GM08714 (cell line): ENCODE measurements around the gene MPPED1.

Experiments
- H3K4me3 ChIP-seq: fragments of 200-500 bp; sonication (Bioruptor generic); 2 replicates; pipeline ENCODE4 v1.5.1; 2014; ENCODE audit warnings: mild to moderate bottlenecking, low read length, inconsistent platforms
- ZNF274 ChIP-seq: IDR thresholded peaks from 2 replicates; pipeline ENCODE4 v1.6.1; 2012; ENCODE audit warnings: mild to moderate bottlenecking, low read depth, low read length

The MPPED1 gene

DNA sequence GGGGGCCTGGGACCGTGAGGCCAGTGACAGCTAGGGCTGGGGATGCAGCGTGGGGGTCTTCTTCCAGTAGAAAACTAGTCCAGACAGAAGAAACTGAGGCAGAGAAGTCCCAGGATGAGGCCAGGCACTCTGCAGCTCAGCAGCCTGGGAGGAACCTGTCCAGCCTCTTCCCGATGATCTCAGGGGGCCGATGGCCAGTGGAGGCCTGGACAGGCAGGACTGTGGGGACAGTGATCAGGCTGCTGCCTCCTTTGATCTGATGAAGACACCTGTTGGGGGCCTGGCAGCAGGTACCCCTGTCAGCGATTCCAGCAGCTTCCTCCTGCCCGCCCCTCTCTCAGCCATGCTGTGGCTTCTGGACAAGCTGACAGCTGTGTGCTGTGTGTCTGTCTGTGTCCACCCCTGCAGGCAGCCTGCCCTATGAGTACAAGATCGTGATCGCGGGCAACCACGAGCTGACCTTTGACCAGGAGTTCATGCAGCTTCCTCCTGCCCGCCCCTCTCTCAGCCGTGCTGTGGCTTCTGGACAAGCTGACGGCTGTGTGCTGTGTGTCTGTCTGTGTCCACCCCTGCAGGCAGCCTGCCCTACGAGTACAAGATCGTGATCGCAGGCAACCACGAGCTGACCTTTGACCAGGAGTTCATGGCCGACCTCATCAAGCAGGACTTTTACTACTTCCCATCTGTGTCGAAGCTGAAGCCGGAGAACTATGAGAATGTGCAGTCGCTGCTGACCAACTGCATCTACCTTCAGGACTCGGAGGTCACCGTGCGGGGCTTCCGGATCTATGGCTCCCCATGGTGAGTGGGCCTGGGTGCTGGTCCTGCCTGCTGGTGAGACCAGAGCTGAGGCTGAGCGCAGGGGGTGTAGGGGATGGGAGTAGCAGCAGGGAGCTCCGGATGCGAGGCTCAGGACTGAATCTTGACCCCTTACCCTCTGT is 62.6 kb downstream of the MPPED1 start:
- no peak for TF ChIP-seq ZNF274
- no peak overlapping the region for H3K4me3 ChIP-seq

DNA sequence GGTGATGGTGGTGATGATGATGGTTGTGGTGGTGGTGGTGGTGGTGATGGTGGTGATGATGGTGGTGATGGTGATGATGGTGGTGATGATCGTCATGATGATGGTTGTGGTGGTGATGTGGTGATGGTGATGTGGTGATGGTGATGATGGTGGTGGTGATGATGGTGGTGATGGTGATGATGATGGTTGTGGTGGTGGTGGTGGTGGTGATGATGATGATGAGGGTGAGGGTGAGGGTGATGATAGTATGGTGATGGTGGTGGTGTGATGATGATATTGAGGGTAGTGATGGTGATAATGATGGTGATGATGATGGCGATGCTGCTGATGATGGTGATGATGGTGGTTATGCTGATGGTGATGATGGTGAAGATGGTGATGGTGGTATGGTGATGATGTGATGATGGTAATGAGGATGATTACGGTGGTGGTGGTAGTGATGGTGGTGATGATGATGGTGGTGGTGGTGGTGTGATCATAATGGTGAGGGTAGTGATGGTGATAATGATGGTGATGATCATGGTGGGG is 63.8 kb downstream of the MPPED1 start:
- no peak for TF ChIP-seq ZNF274
- H3K4me3 ChIP-seq = no peak overlapping the region

DNA sequence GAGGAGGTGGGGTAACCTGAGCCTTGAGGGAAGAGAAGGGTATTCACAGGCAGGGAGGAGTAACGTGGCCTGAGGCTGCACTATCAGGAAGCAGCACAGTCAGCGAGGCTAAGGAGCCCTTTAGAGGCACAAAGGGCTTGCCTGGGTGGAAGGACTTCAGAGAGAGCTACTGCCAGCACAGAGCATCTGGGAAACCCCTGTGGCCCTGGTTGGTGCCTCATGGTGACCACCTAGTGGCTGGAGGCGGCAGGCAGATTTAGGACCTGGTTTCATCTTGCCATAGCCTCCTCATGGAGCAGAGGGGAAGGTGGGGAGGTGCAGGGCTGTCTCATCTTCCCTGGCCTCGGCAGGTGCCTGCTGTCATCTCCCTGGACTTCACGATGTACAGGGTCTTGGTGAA is 64.5 kb downstream of the MPPED1 start:
- TF ChIP-seq ZNF274 = no peak
- H3K4me3 ChIP-seq = no peak overlapping the region

DNA sequence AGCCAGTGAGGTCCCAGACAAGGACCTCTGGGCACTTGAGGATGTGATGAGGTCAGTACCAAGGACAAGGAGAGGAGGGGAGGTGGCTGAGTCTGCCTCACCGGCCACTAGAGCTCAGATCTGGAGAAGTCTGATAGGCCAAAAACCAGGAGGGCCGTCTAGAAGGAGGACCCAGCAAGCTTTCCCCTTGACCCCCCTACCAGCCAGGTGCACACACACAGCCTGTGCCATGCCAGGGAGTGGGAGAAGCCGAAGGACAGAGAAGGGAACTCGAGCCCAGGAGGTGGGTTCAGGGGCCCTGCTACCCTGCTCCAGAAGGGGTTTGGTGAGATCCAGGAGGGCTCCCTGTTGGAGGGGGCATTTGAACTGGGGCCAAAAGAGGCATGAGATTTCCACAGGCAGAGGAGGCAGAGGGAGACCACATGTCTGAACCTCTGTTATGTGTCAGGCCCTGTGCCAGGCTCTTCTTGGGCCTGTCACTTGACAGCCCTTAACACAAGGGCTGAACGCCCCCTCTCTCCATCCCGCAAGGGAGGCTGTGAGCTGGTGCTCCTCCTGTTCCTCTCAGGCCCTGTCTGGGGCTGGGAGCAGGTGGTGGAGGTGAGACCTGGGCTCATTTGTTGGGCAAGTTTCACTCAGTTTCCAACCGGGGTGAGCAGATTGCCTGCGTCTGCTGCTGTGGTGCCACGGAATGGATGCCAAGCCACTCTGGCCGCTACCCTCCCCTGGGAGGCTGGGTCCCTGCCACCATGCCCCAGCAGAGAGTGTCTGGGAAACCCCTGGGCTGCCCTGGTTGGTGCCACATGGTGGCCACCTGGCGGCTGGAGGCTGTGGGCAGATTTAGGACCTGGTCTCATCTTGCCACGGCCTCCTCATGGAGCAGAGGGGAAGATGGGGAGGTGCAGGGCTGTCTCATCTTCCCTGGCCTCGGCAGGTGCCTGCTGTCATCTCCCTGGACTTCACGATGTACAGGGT is 65.2 kb downstream of the MPPED1 start:
- H3K4me3 ChIP-seq = no peak overlapping the region
- no peak for TF ChIP-seq ZNF274

DNA sequence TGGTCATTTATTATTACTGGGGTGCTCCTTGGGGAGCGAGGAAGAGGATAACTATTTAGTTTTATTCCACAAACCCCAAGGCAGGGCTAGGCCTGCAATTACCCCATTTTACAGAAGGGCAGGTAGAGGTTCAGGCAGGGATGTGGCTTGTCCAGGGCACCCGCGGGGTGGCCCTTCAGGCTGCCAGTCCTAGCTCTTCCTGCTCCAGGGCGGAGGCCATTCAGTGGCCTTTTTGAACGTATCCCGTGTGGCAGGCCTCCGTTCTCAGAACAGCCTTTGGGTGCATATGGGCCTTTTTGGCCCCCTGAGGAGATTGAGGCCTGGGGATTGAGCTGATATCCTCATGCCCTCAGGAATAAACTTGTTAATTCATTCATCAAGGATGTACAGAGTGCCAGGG is 66.2 kb downstream of the MPPED1 start:
- TF ChIP-seq ZNF274 = no peak
- H3K4me3 ChIP-seq = no peak overlapping the region

DNA sequence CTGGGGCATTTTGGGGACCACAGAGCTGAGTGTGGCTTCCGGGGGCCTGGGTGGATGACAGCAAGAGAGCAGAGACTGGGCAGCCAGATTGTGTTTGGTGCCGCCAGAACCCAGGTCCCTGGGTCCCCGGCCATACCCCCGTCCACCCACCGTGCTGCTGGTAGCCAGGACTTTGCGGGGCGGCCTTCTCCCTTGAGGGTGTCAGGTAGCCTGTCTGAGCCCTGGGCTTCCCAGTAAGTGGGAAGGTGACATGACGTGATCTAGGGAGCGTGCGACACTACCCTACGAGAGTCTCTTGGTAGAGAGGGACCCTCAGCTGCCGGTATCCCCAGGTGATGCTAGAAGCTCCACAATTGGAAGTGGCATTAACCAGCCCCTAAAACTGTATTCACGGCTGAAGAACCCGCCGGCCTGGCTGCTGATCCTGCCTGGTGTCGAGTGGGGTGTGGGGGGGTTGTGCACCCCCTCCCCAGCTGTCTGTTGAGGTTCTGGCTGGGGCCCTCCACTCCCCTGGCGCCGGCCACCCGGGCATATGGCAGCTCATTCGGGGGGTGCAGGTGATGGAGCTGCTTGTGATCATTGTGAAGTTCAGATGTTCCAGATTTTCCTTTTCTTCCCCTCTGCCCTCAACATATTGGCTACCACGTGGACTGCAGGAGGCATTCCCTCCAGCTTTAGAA is 66.9 kb downstream of the MPPED1 start:
- no peak for TF ChIP-seq ZNF274
- H3K4me3 ChIP-seq = no peak overlapping the region

DNA sequence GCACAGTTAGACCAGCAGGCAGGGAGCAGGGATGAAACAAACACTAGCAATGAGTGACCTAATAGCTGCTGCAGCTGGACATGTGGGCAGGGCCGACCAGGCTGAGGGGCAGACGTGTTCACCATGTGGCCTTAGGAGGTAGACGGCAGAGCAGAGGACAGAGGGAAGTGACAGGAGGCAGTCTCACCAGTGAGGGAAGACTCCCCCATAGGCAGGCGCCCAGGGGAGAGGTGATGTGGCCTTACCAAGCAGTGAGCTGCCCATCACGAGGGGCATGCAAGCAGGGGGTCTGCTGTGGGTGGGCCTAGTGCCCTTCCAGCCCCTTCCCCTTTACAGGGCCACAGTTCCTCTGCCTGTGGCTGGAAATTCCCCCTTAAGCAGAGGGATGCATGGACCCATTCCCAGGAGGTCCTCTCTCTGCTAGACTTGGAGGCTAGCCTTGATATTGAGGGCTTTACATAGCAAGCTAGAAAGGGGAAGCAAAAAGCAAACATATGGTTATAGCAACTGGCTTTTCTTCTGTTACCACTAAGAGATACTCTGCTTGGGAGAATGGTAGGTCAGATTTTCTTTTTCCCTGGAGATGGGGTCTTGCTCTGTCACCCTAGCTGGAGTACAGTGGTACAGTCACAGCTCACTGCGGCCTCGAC is 67.6 kb downstream of the MPPED1 start:
- no peak overlapping the region for H3K4me3 ChIP-seq

DNA sequence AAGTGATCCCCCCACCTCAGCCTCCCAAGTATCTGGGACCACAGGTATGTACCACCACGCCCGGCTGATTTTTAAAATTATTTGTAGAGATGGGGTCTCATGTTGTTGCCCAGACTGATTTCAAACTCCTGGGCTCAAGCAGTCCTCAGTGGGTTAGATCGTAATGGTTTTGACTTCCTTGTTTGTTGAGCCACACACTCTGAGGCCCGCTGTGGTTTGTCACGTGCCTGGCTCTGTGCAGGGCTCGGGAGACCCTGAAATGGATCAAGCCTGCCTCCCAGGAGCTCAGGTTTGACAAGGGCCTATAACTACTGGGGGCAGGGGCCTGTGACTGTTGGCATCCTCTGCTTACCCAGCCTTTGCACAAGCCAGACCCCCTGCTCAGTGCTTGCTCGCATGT is 68.1 kb downstream of the MPPED1 start:
- no peak overlapping the region for H3K4me3 ChIP-seq
- TF ChIP-seq ZNF274 = no peak

More for the DNA sequence above, 67.6 kb downstream of the MPPED1 start:
- no peak for TF ChIP-seq ZNF274

DNA sequence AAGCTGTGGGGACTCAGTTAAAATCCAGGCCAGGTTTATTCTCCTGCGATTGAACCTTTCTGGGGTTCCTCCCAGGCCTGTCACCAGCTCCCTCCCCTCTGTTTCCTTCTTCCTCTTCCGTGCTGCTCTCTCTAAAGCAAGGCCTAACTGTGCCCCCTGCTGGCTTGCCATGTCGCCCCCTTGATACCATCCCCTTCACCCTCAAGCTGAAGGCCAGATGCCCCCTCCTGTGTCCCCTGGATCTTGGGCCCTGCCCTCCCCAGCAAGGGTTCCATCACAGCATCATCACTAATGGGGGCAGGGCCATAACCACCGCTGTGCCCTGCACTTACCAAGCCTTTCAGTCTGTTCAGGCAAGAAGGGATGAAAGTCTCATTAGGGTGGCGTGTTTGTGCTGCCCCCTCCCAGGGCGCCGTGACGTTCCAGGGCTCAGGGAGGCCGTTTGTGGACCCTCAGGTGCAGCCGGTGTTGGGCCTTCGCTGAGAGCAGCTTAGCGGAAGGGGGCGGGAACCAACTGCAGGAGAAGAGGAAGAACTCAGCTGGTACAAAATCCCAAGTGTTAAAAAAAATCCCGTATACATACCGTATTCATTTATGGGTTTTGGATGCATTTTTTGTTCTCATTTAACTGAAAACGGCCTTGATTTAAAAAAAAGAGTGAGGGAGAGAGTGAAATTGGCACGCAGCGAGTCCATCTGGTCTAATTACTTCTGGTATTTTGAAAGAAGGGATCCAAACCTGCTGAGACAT is 69.9 kb downstream of the MPPED1 start:
- TF ChIP-seq ZNF274 = no peak
- no peak overlapping the region for H3K4me3 ChIP-seq

DNA sequence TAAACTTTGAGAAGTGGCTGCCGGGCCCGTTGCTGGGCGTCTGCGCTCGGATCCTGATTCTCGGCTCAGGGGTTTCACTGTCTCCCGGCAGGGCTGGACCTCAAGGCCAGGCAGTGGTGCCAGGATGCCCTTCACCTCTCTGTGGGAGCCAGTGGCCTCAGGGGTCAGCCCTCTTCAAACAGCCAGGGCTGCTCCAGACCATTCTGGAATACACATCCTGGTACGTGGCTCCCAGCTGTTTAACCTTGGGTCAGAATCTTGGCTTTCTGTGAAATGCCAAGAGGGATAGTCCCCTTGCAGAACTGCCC is 70.5 kb downstream of the MPPED1 start:
- H3K4me3 ChIP-seq = no peak overlapping the region

DNA sequence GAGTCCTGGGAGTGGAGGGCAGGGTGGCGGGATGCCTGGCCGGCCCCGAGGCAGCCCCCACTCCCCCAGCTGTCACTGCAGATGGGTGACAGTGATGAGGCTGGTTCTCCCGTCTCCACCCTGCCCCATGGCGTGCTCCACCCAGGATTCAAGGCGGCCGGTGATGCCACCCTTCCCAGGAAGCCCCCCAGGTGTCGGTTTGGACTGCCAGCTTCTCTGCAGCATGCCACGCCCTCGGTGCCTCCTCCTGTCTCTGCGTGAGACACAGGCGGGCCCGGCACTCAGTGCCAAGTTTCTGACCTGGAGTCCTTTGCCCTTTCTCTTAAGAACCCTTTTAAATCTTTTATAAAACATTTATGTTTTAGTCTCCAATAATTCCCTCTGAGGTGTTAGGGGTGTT is 71.5 kb downstream of the MPPED1 start:
- no peak for TF ChIP-seq ZNF274

More for the DNA sequence above, 70.5 kb downstream of the MPPED1 start:
- no peak for TF ChIP-seq ZNF274

DNA sequence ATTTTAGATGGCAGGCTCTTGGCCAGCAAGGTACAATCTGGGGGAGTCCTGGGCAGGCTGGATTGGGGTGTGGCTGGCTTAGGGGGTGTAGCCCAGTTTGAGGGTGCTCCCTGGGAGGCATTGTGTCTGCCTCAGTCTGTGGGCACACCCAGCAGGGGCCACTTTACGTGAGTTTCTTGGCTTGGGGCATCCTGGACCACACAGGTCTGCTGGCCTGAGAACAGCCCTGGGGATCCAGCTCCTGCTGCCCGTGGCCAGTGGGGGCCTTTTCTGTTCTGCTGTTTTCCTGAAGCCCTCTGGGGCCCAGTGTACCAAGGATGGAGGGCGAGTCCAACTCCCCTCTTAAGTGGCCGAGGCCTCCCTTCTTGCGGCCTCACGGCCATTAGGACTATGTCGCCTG is 71.9 kb downstream of the MPPED1 start:
- TF ChIP-seq ZNF274 = no peak
- no peak overlapping the region for H3K4me3 ChIP-seq

More for the DNA sequence above, 71.5 kb downstream of the MPPED1 start:
- H3K4me3 ChIP-seq = no peak overlapping the region

DNA sequence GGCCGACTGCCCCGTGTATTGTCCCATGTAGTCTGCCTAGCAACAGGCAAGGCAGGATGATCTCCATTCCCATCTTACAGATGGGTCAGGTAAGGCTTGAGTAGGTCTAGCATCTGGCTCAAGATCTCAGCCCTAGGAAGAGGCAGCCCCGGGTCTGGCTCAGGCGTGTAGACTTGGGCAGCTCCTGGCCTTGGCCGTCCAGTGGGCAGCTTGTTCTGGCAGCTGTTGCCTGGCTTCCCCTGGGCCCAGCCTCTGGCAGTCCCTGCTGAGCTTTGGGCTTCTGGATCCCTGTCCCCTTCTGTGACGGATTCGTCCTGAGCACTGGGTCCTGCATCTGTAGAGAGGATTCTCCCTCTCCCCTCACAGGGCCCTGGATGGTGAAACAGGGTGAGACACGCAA is 72.4 kb downstream of the MPPED1 start:
- no peak for TF ChIP-seq ZNF274
- H3K4me3 ChIP-seq = no peak overlapping the region
